Ectodermal cell (in vitro differentiated cells): ENCODE results near the gene CSNK2A1.

Source experiments
- H3K27ac ChIP-seq: 2 replicates; pipeline ENCODE4 v1.7.0; 2013; ENCODE audit warnings: mild to moderate bottlenecking, low read depth, low read length; ENCODE audit not compliant: insufficient read depth, poor library complexity, severe bottlenecking
- H3K27me3 ChIP-seq: 2 replicates; pipeline ENCODE4 v1.7.0; 2013; ENCODE audit warnings: mild to moderate bottlenecking, low read length; ENCODE audit not compliant: insufficient read depth, control insufficient read depth, poor library complexity, severe bottlenecking
- H3K36me3 ChIP-seq: one replicate; pipeline ENCODE4 v1.7.0; 2013; ENCODE audit warnings: low read length; ENCODE audit not compliant: control insufficient read depth, insufficient read depth
- H3K4me1 ChIP-seq: one replicate; pipeline ENCODE4 v1.7.0; 2013; ENCODE audit warnings: low read length; ENCODE audit not compliant: control insufficient read depth, insufficient read depth
- H3K4me3 ChIP-seq: 2 replicates; pipeline ENCODE4 v1.7.0; 2013; ENCODE audit warnings: low read depth, low read length, control low read depth; ENCODE audit not compliant: insufficient read depth
- H3K9me3 ChIP-seq: 2 replicates; pipeline ENCODE4 v1.7.0; 2013; ENCODE audit warnings: mild to moderate bottlenecking, low read length, moderate library complexity; ENCODE audit not compliant: control insufficient read depth
- WGBS, 2 experiments: methylation state at CpG; one replicate each; pipeline ENCODE4 v1.1.7; 2013; ENCODE audit warnings: missing lambda C conversion rate in 2 of 2; 5-methylcytosine and 5-hydroxymethylcytosine counted together

Gene CSNK2A1

GRCh38 chr20:443223-443775 is 100.3 kb downstream of the CSNK2A1 start:
- H3K36me3 ChIP-seq = peaks cover 33% of the 10 kb centered on the region
- WGBS, 2 experiments = 95 to 96% methylated on average over 4 of the region's 4 CpGs

GRCh38 chr20:440636-441035 is 103.0 kb downstream of the CSNK2A1 start:
- Histone ChIP-seq H3K36me3 (peaks cover 47% of the 10 kb centered on the region), H3K27me3 (no peaks in the 10 kb centered on the region), H3K4me1 (no peaks in the 10 kb centered on the region), H3K27ac (no peak overlapping the region), H3K9me3 (no peaks in the 10 kb centered on the region), H3K4me3 (no peak overlapping the region)
- WGBS, 2 experiments = 91 to 93% methylated on average over 13 of the region's 13 CpGs

More at GRCh38 chr20:443223-443775, 100.3 kb downstream of the CSNK2A1 start:
- H3K4me3 ChIP-seq = no peak overlapping the region
- H3K9me3 ChIP-seq = no peaks in the 10 kb centered on the region
- H3K27ac ChIP-seq = no peak overlapping the region
- H3K4me1 ChIP-seq = no peaks in the 10 kb centered on the region
- H3K27me3 ChIP-seq = no peaks in the 10 kb centered on the region

GRCh38 chr20:440148-440547 is 103.4 kb downstream of the CSNK2A1 start:
- Histone ChIP-seq H3K27ac (no peak overlapping the region), H3K4me3 (no peak overlapping the region), H3K9me3 (no peaks in the 10 kb centered on the region), H3K36me3 (peaks cover 52% of the 10 kb centered on the region), H3K27me3 (no peaks in the 10 kb centered on the region), H3K4me1 (no peaks in the 10 kb centered on the region)
- 93 to 96% methylated on average over 6 to 7 of the region's 7 CpGs for WGBS, 2 experiments

DNA sequence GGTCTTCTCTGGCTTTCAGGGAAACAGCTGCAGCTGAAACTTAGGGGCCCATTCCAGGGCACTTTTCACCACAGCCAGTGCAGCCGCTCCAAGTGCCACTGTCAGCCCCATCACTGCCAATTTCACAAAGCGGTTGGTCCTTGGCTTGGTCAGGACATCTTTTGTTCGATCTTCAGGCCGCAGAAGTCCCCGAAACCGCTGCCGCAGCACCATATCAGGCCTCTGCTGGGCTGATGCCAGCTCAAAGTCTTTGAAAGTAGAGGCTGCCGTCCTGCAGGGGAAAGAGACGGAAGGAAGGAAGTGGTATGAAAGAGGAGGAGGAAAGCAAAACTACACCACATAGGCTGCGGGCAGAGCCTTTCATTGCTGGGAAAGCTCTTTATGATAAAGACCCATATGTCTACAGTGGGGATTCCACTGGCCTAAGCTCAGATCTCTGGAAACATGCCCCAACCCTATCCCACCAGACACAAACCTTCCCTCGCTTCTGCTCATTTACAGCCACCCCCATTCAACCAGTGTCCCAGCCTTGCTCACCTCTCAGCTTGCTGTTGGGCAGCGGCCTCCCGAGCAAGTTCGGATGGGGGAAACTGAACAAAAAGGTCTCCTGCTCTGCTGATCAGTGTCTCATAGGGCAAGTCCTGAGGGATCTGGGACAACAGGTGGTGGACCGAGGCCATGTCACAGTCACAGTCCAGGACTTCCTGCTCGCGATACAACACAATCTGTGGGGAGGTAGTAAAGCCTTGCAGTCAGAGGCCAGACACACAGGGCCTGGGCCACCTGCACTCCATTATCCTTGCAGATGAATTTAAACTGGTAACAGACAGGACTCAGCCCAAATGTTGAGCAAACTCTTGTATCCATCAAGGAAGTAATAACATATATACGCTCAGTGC is 104.8 kb downstream of the CSNK2A1 start:
- H3K9me3 ChIP-seq = no peaks in the 10 kb centered on the region
- no peaks in the 10 kb centered on the region for H3K4me1 ChIP-seq
- no peak overlapping the region for H3K27ac ChIP-seq
- WGBS, 2 experiments = 95 to 97% methylated on average over 18 of the region's 18 CpGs
- H3K36me3 ChIP-seq = peaks cover 48% of the 10 kb centered on the region
- no peak overlapping the region for H3K4me3 ChIP-seq
- no peaks in the 10 kb centered on the region for H3K27me3 ChIP-seq

- Histone ChIP-seq H3K4me1 (no peaks in the 10 kb centered on the region), H3K27ac (no peak overlapping the region), H3K27me3 (no peaks in the 10 kb centered on the region), H3K4me3 (no peak overlapping the region), H3K9me3 (no peaks in the 10 kb centered on the region), H3K36me3 (peaks cover 48% of the 10 kb centered on the region)
- 92 to 94% methylated on average over 6 of the region's 6 CpGs for WGBS, 2 experiments
Observed at GRCh38 chr20:437787-438486, 105.7 kb downstream of the CSNK2A1 start.

- Histone ChIP-seq H3K36me3 (peaks cover 41% of the 10 kb centered on the region), H3K4me1 (no peaks in the 10 kb centered on the region), H3K27me3 (no peaks in the 10 kb centered on the region), H3K4me3 (no peak overlapping the region), H3K27ac (no peak overlapping the region), H3K9me3 (no peaks in the 10 kb centered on the region)
- WGBS, 2 experiments = 90 to 91% methylated on average over 5 of the region's 5 CpGs
Observed at GRCh38 chr20:436476-436875, 107.1 kb downstream of the CSNK2A1 start.

GRCh38 chr20:435558-435957 is 108.0 kb downstream of the CSNK2A1 start:
- no peak overlapping the region for H3K27ac ChIP-seq

GRCh38 chr20:434661-435419 is 108.8 kb downstream of the CSNK2A1 start:
- H3K9me3 ChIP-seq = no peaks in the 10 kb centered on the region
- H3K4me1 ChIP-seq = no peaks in the 10 kb centered on the region
- 77 to 78% methylated on average over 16 of the region's 16 CpGs for WGBS, 2 experiments
- peaks cover 36% of the 10 kb centered on the region for H3K36me3 ChIP-seq
- no peaks in the 10 kb centered on the region for H3K27me3 ChIP-seq
- no peak overlapping the region for H3K27ac ChIP-seq
- H3K4me3 ChIP-seq = no peak overlapping the region

More at GRCh38 chr20:435558-435957, 108.0 kb downstream of the CSNK2A1 start:
- Histone ChIP-seq H3K4me3 (no peak overlapping the region), H3K9me3 (no peaks in the 10 kb centered on the region), H3K27me3 (no peaks in the 10 kb centered on the region), H3K4me1 (no peaks in the 10 kb centered on the region), H3K36me3 (peaks cover 37% of the 10 kb centered on the region)
- WGBS, 2 experiments = 94 to 96% methylated on average over 7 of the region's 7 CpGs

DNA sequence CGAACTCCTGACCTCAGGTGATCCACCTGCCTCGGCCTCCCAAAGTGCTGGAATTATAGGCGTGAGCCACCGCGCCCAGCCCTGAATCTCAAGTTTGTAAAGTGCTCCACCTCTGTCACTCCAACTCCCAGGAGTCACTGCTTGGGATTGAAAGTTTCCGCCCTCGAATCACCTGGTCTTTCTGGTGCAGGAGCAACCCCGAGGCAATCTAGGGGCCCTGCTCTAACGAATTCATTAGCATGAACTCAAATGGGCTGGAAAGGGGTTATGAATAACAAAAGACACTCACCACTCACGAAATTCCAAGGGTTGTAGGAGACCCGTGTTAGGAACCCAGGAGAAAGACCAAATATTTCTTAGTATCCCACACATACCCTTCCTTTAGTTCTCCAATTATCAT is 109.4 kb downstream of the CSNK2A1 start:
- Histone ChIP-seq H3K36me3 (peaks cover 31% of the 10 kb centered on the region), H3K27ac (no peak overlapping the region), H3K9me3 (no peaks in the 10 kb centered on the region), H3K4me1 (no peaks in the 10 kb centered on the region), H3K27me3 (no peaks in the 10 kb centered on the region), H3K4me3 (no peak overlapping the region)
- WGBS, 2 experiments = 37 to 45% methylated on average over 11 of the region's 11 CpGs
